HepG2 (cell line): Measurements from ENCODE around the gene NECAB2. TPM values are rescaled to one million over a fixed set of nuclear protein-coding genes. Genes with fewer than 3 reads are reported as not detected.

Experiments used
- HINFP ChIP-seq: sonication (generic); formaldehyde crosslinking; IDR thresholded peaks from 2 replicates; pipeline ENCODE4 v1.4.0; 2020; ENCODE audit warnings: low read depth, mild to moderate bottlenecking, missing genetic modification reagents
- HNF1A ChIP-seq, 2 experiments: sonication (generic) in 1 of 2; formaldehyde crosslinking in 1 of 2; IDR thresholded peaks; 2 replicates each; pipeline versions ENCODE4 v1.4.0 to v1.6.1; 2016 to 2020; ENCODE audit warnings: borderline replicate concordance in 1 of 2, low read depth in 1 of 2, mild to moderate bottlenecking in 1 of 2, missing genetic modification reagents in 1 of 2
- KMT2B ChIP-seq: IDR thresholded peaks from 2 replicates; pipeline ENCODE4 v1.6.1; 2016; ENCODE audit warnings: missing genetic modification reagents, missing compliant biosample characterization
- NAIF1 ChIP-seq: sonication (generic); formaldehyde crosslinking; IDR thresholded peaks from 2 replicates; pipeline ENCODE4 v1.5.0; 2020; ENCODE audit warnings: mild to moderate bottlenecking, missing genetic modification reagents, borderline replicate concordance
- PHF20 ChIP-seq: sonication (generic); formaldehyde crosslinking; IDR thresholded peaks from 2 replicates; pipeline ENCODE4 v1.5.0; 2020; ENCODE audit warnings: mild to moderate bottlenecking, missing genetic modification reagents
- PHF21A ChIP-seq: sonication (generic); formaldehyde crosslinking; IDR thresholded peaks from 2 replicates; pipeline ENCODE4 v1.5.0; 2020; ENCODE audit warnings: mild to moderate bottlenecking, missing genetic modification reagents
- RNF2 ChIP-seq: fragments of 450-650 bp; conservative IDR thresholded peaks from 2 replicates; pipeline ENCODE4 v1.6.1; 2016; ENCODE audit warnings: low read depth
- SNAPC4 ChIP-seq: sonication (generic); formaldehyde crosslinking; IDR thresholded peaks from 2 replicates; pipeline ENCODE4 v1.4.0; 2020; ENCODE audit warnings: mild to moderate bottlenecking, missing genetic modification reagents
- SYNCRIP ChIP-seq: fragments of 200-400 bp; formaldehyde crosslinking; IDR thresholded peaks from 2 replicates; pipeline ENCODE4 v1.6.1; 2018; ENCODE audit warnings: mild to moderate bottlenecking, low read depth, low read length; ENCODE audit not compliant: insufficient read depth
- ZFX ChIP-seq: sonication (generic); formaldehyde crosslinking; IDR thresholded peaks from 2 replicates; pipeline ENCODE4 v1.4.0; 2020; ENCODE audit warnings: mild to moderate bottlenecking, low read depth, missing genetic modification reagents, moderate library complexity
- ZNF207 ChIP-seq: fragments of 450-650 bp; IDR thresholded peaks from 2 replicates; pipeline ENCODE4 v1.6.1; 2016; ENCODE audit warnings: antibody characterized with exemption, borderline replicate concordance
- ZNF562 ChIP-seq: sonication (generic); formaldehyde crosslinking; IDR thresholded peaks from 2 replicates; pipeline ENCODE4 v1.8.0; 2022; ENCODE audit warnings: missing genetic modification reagents, borderline replicate concordance
- polyA plus RNA-seq, 8 experiments: library from polyadenylated mRNA; depleted of rRNA in 3 of 8; stranded (reverse) in 7 of 8; unstranded in 1 of 8; fragments of >200 nt; fragmentation: Illumina TruSeq in 4 of 8; extraction: Trizol in 4 of 8; gene quantifications; 2 replicates each; pipeline versions ENCODE4 v1.2.1 to v1.2.3, GENCODE V29; 2011 to 2016; ENCODE audit warnings: low read depth in 4 of 8, missing spikeins in 1 of 8, mixed read lengths in 1 of 8; ENCODE audit not compliant: insufficient read depth in 1 of 8
- total RNA-seq, 5 experiments: library from RNA; depleted of rRNA; stranded (reverse); fragments of >200 nt; fragmentation: Illumina TruSeq; extraction: Trizol; gene quantifications; 2 replicates each; pipeline ENCODE4 v1.2.3, GENCODE V29; 2016; ENCODE audit warnings: low read depth in 1 of 5

Gene NECAB2
- total and polyA plus RNA-seq, 2 of the 13 experiments (the other 11 are each of a cell fraction or from before 2014, with no cell fraction given) = 0.21 to 0.49 TPM

- no peak for TF ChIP-seq PHF21A (CRISPR knock-in tag)
- TF ChIP-seq SYNCRIP = no peak
- peak; percentile 47; the same call in 1 of the 2 replicates for TF ChIP-seq SNAPC4 (CRISPR knock-in tag)
- no peak for TF ChIP-seq KMT2B (CRISPR knock-in tag)
- TF ChIP-seq HINFP (CRISPR knock-in tag) = no peak
- TF ChIP-seq HNF1A (IDR thresholded peaks at IDR 0.05; ENCODE audit: low read depth) = no peak
- no peak for TF ChIP-seq HNF1A (CRISPR knock-in tag; IDR thresholded peaks at IDR 0.05; ENCODE audit: borderline replicate concordance)
- no peak; the same call in 1 of the 2 replicates for TF ChIP-seq RNF2
- no peak for TF ChIP-seq ZNF562 (CRISPR knock-in tag)
- peak; percentile 3; the same call in 1 of the 2 replicates for TF ChIP-seq NAIF1 (CRISPR knock-in tag)
- TF ChIP-seq PHF20 (CRISPR knock-in tag) = no peak
- no peak for TF ChIP-seq ZNF207
- TF ChIP-seq ZFX (CRISPR knock-in tag) = no peak
Measured at GRCh38 chr16:83953796-83954576, 14.1 kb upstream of the NECAB2 start (continued).
